ENCODE data around the gene SLC9A1.

Gene SLC9A1

DNA sequence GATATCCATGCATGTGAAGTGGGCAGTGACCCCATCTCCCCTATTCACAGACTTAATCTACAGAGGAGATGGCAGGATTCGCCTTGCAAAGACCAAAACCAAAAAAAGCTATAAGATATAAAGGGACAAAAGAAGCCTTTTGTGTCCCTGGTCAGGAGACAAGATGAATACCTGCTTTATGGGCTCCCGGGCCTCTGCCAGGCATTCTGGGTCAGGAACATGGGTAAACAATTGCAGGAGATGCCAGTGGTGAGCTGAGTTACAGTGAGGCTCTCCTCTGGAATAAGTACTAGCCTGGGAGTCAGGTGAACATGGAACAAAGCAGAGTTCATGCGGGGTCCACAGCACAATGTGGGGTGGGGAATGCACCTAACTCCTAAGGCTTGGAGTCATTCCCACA lies 4.7 kb downstream of the SLC9A1 start:
- no peak for DNase-seq

DNA sequence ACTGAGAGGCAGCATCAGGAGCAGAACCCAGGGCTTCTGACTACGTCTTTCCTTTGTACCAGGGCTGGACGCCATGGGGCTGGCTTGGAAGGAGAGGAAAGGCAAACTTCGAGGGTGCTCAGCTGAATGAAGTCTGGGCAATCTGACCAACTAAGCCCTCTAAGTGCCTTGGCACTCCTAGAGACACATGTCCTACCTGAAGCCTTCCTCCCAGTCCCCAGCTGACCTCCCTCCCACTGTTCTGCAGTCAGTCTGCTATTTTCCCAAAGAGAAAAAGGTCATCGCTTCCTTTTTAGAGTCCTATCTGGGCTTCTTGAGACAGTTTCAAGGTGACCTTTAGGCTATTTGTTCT lies 5.2 kb downstream of the SLC9A1 start:
- no peak for DNase-seq

DNA sequence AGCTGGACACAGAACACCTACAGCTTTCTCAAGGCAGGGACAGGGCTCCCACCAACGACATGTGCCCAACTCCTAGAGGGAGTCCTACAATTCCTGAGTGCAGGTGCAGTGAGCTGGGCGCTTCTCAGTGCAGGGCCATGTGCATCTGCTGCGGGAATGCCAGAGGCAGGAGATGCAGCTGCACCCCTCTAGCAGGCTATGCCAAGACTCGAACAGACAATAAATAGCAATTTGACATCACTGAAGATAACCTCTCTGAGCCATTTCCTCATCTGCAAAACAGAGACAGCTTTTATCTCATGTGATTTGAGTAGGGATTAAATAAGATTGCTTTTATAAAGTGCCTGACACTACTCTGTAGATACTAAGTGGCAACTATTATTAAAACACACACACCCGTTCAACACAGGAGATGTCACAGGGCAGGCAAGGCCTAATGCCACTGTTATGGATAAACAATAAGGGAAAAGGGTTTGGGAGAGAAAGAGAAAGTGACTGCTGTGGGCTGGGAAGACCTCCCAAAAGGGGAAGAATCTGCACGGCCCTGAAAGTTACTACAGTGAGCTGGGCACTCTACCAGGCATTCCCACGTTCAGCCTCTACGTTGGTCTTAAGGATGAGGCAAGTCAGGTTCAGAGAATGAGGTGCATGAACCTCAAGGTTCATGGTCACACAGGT lies 5.7 kb downstream of the SLC9A1 start:
- peak; percentile 58 for DNase-seq

DNA sequence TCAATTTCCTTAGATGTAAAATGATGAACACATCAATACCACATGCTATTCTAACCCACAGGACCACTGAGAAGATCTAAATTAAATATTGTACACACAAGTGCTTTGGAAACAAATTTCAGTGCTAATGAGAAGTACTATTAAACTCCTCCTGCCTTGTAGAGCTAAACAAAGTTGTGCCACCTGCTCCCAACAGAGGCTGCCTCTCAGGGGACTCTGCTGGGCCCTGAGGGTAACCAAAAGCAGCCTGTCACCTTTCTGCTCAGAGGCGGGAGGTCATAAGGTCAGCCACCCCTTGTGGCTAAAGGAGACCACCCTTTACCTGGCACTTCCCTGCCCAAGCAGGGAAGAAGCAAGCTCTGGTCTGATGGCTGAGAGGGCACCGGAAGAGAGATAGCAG lies 6.3 kb downstream of the SLC9A1 start:
- DNase-seq: no peak

DNA sequence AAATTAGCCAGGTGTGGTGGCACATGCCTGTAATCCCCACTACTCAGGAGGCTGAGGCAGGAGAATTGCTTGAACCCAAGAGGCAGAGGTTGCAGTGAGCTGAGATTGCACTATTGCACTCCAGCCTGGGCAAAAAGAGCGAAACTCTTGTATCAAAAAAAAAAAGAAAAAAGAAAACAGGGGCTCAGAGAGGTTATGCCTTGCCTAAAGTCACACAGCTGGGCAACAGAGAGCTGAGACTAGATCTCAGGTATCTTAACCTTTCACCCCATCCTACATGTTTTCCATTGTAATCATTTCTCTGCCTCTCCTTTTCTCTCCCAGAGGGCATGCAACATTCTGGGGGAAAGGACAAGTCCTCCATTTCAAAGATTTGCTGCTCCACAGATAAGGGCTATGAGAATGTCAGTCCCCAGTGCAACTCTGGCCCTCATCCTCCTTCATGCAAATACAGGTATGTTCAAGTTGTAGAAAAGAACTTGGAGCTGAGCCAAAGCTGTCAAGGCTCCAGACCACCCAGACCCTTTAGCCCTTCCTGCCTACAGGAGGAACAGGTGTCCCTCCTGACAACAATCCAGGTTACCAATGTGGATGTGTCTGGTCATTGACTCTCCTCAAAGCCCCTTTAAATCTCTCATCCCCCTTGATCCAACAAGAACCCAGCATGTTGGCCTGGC lies 6.9 kb downstream of the SLC9A1 start:
- no peak for DNase-seq

DNA sequence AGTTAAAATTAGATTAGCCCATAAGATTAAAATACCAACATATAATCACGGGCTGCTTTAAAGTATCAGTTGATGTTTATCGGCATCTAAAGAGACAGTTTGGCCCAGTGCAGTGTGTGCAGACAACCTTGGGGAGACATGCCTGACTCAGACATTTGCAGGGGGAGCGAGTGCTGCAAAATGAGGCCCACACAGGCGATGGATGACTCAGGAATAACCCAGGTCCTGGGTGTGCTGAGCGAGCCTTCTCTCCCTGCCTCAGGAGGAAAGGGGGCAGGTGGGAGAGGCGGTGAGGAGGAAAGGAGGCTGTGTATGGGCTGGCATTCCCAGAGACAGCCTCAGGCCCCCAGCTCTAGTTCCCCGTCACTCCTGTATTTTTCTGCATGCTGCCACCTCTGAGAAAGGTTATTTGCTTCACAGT lies 9.0 kb downstream of the SLC9A1 start:
- no peak for DNase-seq

DNA sequence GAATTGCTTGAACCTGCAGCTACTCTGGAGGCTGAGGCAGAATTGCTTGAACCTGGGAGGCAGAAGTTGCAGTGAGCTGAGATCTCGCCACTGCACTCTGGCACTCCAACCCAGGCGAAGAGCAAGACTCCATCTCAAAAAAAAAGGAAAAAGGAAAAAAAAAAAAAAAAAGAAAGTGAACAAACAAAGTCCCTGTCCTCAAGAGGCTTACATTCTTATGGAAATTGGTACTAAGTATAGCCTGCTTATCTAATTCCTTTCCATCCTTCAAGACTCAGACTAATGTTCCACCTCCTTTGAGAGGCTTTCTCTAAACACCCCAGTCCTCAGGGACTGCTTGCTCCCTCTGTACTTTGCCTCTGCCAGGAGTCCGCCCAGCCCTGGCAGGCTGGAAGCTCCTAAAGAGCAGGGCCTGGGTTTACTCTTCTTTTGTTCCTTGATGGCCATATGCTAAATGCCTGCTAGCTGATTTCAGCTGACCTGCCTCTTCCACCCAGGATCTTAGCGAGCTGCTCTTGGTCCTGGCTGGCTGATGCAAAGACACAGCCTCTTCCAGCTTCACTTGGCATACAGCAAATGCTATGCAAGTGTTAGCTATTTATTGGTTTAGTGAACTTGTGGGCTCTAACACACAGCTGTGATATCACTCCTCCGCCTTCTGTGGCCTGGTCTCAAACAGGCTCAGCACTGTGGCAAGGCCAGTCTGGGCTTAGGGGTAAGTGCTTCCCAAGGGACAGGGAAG lies 9.8 kb downstream of the SLC9A1 start:
- DNase-seq: no peak

DNA sequence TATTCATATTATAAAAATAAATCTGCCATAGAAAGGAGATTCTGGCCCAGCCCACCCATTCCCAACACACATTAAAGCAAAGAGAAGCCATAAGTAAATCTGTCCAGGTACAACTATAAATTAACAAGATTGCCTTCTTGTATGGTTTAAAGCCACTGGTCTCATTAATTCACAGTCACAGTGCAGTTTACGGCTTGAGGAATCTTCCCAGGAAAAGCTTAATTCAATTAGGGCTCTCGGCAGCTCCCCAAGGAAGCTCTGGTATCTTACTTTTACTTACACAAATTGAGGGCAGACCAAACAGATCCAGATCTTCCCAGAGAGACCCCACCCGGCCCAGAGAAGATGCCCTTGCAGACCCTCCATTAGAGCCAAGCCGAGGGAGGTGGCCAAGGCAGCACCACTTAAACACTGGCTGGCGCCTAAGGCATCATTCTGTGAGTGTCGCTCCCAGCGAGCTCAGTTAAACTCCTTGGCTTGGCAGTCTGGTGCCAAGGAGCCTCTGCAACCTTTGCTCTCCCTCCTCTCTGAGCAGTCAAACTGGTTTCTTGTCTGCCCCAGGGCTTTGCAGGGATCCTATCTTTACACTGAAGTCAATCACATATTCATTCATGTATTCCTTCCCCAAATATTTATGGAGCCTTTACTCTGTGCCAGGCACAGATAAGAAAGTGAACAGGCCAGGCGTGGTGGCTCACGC lies 10.7 kb downstream of the SLC9A1 start:
- no peak for DNase-seq

DNA sequence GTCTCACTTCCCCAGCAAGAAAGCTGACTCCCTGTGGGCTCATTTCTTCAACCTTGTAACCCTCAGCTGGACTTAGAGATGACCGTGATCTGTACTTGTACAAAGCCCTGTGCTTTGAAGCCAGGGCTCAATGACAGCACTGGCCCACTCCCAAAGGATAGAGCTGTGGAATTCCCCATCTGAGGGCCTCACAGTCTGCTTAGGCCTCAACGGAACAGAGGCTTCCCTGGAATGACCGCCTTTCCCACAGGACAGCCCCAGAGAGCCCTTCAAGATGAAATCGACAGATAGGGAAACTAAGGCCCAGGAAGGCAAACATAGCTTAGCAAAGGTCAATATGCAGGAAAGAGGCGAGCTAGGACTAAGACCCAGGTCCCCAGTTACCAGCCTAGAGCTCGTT lies 11.5 kb downstream of the SLC9A1 start:
- DNase-seq: no peak

DNA sequence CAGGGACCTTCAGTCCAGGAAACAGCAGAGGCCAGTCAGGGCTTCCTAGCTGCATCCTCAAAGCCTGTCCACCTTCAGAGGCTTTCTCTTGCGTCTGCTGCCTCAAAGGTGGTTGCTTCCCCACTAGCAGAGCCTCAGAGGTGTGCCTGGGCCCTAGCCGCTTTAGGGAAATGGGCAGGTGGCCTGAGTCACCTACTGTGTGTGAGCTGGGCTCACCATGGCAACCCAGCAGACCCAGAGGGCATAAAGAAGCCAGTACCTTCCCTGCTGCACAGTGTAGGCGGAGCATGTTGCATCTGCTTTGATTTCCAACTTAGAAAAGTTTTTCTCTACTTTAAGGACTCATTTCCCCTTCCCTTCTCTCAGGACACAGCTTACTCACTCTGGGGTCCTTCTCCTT lies 12.5 kb downstream of the SLC9A1 start:
- peak; percentile 46 for DNase-seq

DNA sequence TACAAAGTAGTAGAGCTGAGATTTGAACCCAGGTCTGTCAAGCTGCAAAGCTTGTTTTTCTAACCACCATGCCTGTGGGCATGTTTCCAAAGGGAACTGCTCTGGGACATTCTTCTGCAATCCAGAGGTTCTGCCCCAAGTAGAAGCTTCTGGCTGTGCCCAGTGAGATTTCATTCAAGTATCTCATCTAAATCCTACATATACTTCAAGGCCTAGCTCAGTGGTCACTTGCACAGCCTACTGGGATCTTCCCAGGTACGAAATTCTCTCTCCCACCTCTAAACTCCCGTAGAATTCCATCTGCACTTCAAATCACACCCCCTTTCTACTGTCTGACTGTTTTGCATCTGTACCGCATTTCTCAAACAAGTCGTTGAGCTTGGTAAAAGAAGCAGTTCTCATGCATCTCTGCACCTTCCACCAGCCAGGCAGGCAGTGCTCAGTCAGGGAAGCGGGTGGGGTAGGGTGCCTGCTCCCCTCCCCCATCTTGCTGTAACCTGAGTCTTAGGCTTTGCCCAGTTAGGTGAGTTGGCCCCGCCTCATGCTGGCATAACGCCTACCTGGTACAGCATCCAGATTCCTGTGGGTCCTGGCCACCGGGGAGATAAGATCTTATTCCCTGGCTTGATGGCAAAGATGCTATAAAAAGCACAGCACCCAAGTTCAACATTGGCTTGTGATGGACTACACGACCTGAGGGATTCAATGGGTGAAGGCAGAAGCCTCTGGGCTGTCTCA lies 13.5 kb downstream of the SLC9A1 start:
- peak; percentile 50 for DNase-seq

DNA sequence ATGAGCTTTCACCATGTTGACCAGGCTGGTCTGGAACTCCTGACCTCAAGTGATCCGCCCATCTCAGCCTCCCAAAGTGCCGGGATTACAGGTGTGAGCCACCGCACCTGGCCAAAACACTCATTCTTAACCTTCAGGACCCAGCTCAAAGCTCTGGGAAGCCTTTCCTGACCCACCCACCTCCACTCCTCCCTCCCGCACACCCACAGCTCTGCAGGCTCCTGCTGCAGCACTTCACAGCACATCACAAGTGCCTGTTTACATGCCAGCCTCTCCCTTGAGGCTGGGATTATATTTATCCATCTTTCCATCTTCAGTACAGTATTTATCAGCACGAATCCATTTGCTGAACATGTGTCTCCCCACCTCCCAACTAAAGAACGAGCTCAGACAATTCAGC lies 14.9 kb downstream of the SLC9A1 start:
- DNase-seq: no peak

DNA sequence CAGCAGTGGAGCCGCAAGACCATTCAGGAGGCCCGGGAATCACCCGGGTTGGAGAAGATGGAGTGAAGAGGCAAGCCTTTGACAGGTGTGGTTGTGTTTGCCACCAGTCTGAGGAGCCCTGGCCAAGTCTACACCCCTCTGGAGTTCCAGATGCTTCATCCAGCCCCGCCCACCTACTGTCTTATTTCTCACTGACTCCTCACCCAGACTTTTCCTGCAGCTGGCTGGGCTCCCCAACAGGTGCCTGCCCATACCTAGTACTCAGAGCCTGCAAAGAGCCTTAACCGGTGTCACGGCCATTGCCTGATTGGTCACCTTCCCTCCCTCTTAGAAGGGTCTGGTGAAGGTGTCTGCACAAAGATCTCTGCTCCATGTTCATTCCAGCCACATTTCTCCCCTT lies 16.0 kb downstream of the SLC9A1 start:
- no peak for DNase-seq

DNA sequence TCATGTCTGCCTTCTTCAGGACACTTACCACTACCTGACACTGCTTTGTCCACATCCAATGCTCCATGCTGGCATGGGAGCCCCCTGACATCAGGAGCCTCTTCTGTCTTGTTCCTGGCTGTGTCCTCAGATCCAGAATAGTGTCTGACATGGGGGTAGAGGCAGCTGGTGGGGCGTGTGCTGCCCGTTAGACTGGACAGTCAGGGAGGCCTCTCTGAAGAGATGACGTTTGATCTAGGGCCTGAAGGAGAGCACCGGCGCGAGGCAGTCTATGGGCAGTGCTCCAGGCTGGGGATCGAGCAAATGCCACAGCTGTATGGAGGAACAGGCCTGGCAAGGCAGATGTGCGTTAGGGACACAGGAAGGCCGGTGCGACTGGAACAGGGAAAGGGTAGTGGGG lies 16.6 kb downstream of the SLC9A1 start:
- DNase-seq: no peak

DNA sequence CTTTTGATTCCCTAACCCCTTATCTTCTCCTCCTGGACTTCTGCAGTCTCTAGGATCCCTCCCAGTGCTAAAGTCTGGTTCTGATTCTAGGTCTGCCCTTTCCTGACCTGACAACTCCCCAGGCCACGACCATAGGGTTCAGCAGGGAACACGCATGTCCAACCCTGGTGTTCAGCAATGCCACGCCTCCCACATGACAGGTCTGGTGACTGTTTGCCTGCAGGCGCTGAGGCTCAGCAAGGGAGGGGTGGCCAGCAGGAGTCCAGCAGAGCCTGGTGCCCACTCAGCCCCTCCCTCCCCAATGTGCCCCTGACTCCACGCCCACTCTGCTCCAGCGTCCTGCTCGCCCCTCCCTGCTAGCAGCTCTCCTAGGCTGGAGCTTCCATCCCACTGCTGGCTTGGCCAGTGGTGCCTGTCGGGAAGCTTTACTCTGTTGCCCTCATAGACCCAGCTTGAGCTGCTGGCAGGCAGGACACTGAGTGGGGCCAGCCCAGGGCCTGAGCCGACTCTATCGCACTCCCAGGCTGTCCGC lies 17.3 kb downstream of the SLC9A1 start:
- no peak for DNase-seq

DNA sequence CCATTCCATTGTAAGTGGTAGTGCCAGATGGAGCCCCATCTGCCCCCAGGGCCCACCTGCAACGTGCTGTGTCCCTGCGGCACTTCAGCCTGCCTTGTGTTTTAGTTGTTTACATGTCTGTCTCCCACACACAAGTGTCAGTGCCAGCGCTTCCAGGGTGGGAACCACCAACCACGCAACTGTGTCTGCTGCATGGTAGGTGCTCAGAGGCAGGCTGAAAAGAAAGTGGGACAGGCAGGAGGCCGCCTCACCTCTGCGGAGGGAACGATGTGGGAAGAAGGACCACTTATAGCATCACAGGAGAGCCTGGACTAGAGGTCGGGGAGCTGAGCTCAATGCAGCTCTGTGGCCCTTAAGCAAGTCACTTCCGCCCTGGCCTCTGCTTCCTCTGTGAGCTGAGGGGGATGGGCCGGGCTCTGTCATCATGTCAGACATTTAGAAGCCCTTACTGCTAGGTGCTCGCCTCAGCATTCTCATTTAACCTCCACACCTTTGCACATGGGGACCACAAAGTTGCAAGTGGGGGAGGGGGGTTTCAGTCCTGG lies 17.9 kb downstream of the SLC9A1 start:
- DNase-seq: no peak

DNA sequence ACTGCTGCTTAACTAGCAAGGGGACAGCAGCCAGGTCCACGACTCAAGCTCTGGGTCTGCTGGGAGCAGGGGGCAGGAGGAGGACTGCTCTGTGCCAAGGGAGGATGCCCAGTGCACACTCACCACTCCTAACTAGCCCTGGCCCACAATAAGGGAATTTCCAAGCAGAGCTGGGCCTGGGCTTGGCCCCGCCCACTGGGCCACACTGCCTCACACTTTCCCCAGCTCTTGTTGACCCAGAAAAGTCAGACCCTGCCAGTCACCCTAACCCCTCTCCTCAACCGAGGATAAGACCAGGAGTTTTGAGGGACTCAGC lies 18.7 kb downstream of the SLC9A1 start:
- DNase-seq: no peak

DNA sequence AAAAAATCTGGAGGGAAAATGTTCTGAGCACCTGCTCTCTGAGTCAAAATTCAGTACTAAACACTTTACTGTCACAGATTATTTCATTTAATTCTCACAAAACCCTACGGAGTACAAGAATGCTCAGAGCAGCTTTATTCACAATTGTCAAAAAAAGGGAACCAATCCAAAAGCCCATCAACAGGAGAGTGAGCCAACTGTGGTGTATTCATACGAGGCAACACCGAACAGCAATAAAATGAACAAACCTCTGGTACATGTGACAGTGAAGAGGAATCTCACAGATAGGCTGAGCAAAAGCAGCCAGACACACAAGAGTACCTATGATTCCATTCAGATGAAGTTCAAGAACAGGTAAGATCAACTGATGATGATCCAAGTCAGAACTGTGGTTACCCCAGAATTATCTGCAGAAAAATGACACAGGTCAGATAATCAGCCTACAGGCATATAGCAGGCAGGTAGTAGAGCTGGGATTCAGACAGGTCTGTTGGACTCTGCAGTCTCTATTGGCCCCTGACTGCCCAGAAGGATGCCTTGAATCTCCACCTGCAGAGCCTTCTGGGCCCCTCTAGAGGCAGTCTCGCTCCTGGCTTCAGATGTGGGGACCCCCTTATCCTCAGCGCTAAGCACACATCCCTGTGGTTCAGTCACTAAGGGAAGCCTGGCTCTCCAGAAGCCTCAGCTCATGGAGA lies 19.2 kb downstream of the SLC9A1 start:
- no peak for DNase-seq

DNA sequence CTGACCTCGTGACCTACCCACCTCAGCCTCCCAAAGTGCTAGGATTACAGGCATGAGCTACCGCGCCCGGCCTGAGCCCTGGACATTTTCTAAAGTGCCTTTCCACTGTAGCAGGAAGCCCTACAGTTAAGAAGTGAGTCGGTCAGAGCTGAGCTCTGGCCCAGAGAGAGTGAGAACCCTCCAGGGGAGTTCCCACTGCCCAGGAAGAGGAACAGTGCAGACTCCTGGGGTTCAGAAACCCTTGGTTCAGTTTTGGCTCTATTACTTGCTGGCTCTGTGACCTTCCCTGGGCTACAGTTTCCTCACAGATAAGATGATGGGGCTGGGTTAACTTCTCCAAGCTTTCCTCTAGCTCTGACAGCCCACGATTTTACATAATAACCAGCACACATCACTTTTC lies 20.9 kb downstream of the SLC9A1 start:
- DNase-seq: no peak

DNA sequence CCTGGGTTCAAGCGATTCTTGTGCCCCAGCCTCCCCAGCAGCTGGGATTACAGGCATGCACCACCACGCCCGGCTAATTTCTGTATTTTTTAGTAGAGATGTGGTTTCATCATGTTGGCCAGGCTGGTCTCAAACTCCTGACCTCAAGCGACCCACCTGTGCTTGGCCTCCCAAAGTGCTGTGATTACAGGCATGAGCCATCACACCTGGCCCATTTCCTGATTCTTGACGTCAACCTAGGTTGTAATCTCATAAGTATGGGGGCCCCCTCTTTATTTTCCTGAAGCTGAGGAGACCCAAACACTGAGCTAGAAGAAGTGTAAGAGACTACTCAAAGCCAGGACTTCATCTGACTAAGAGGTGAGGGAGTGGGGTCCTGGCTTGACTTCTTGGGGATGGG lies 21.8 kb downstream of the SLC9A1 start:
- DNase-seq: no peak

DNA sequence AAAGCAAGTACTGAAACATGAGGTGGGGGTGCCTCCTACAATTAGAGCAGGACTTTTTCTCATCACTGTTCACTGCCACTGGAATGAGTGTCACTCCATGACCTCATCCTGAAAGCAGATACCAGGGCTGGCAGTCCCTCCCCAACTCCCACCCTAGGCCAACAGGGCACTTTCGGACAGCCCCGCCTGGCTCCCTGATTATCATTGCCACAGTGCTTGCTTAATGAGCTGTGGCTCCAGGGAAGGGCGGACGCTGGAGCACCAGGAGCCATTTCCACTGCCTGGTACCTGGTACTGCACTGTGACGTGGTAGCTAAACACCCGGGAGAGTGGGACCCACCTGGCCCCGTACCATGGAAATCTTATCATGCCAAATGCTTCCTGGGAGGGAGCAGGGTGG lies 22.3 kb downstream of the SLC9A1 start:
- DNase-seq: no peak

DNA sequence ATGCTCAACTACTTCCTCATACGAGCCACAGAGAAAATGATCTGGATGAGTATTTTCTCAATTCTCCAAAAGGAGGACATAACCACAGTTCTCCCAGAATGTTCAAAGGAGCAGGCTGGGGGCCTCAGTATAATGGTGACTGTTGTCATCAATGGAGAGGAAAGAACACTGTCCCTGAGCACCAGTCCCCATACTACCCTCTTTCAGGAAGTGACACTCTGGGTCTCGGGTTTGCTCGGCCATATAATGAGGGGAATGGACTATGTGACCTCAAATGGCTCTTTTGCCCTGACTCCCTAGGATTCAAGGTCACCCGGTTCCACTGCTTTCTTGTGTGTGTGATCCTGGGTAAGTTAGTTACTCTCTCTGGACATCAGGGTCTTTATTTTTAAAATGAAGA lies 22.8 kb downstream of the SLC9A1 start:
- no peak for DNase-seq

All from COR-L47 (cell line).